COLO668 (cell line): ENCODE data around the gene C1orf159.
"Not testable (repeated sequence)": the region's sequence is repeated elsewhere in the genome, so short reads cannot be mapped to it uniquely, and the experiment has no call there.

Experiments used
- DNase-seq: peaks from one replicate; lab custom pipeline; 2025; ENCODE audit not compliant: unreplicated experiment; lab: John Stamatoyannopoulos, UW

The C1orf159 gene

GRCh38 chr1:1058088-1058905 lies 57.6 kb downstream of the C1orf159 start:
- no peak for DNase-seq

GRCh38 chr1:1057769-1058087 lies 58.2 kb downstream of the C1orf159 start:
- DNase-seq: not testable (repeated sequence)

GRCh38 chr1:1055841-1056736 lies 59.8 kb downstream of the C1orf159 start:
- no peak for DNase-seq

GRCh38 chr1:1054971-1055370 lies 60.9 kb downstream of the C1orf159 start:
- no peak for DNase-seq

GRCh38 chr1:1054099-1054700 lies 61.7 kb downstream of the C1orf159 start:
- no peak for DNase-seq

- DNase-seq: no peak
These were observed 62.2 kb downstream of the C1orf159 start for GRCh38 chr1:1053682-1054081.

GRCh38 chr1:1053022-1053421 lies 62.9 kb downstream of the C1orf159 start:
- DNase-seq: no peak

GRCh38 chr1:1052003-1052840 lies 63.7 kb downstream of the C1orf159 start:
- DNase-seq: no peak

GRCh38 chr1:1051127-1051810 lies 64.6 kb downstream of the C1orf159 start:
- peak; percentile 62 for DNase-seq

GRCh38 chr1:1050577-1051052 lies 65.3 kb downstream of the C1orf159 start:
- peak; percentile 52 for DNase-seq

GRCh38 chr1:1049318-1050165 lies 66.3 kb downstream of the C1orf159 start:
- no peak for DNase-seq

- no peak for DNase-seq
These were observed 67.1 kb downstream of the C1orf159 start for GRCh38 chr1:1048765-1049164.

- no peak for DNase-seq
These were observed 67.9 kb downstream of the C1orf159 start for GRCh38 chr1:1047963-1048362.

GRCh38 chr1:1047407-1047806 lies 68.5 kb downstream of the C1orf159 start:
- DNase-seq: no peak

- no peak for DNase-seq
These were observed 69.1 kb downstream of the C1orf159 start for GRCh38 chr1:1046767-1047166.

GRCh38 chr1:1046243-1046642 lies 69.6 kb downstream of the C1orf159 start:
- DNase-seq: no peak

- DNase-seq: no peak
These were observed 70.8 kb downstream of the C1orf159 start for GRCh38 chr1:1045129-1045528.

- no peak for DNase-seq
These were observed 71.3 kb downstream of the C1orf159 start for GRCh38 chr1:1044455-1045078.

GRCh38 chr1:1043921-1044320 lies 72.0 kb downstream of the C1orf159 start:
- DNase-seq: no peak
